ENCODE measurements around the gene SCUBE1. TPM values are rescaled to one million over a fixed set of nuclear protein-coding genes. Genes with fewer than 3 reads are reported as not detected.

The SCUBE1 gene
- total and polyA plus RNA-seq, 2 experiments from 2014 or later = 2.1 to 2.2 TPM

GRCh38 chr22:43342347-43343261 is 568 bp downstream of the SCUBE1 start:
- WGBS (ENCODE audit: low lambda C conversion rate, missing lambda C conversion rate) = 0% methylated on average over 21 of the region's 99 CpGs
- no peaks in the 10 kb centered on the region for H3K36me3 ChIP-seq (replicated peaks; ENCODE audit: insufficient read depth, low read depth)
- H3K4me1 ChIP-seq (ENCODE audit: insufficient read depth) = peaks cover 6% of the 10 kb centered on the region
- no peaks in the 10 kb centered on the region for H3K79me2 ChIP-seq
- H4K20me1 ChIP-seq (ENCODE audit: insufficient read depth, poor library complexity, severe bottlenecking) = no peaks in the 10 kb centered on the region
- H3K27ac ChIP-seq = no peak overlapping the region
- H3K9me3 ChIP-seq (ENCODE audit: low read depth) = no peaks in the 10 kb centered on the region
- peaks cover 54% of the 10 kb centered on the region for H3K27me3 ChIP-seq
- peak overlapping the region; percentile 80 for H3K4me2 ChIP-seq
- TF ChIP-seq EZH2phosphoT487 (IDR thresholded peaks at IDR 0.05; ENCODE audit: low read depth, severe bottlenecking, unreplicated experiment) (no peak), EZH2 (IDR thresholded peaks at IDR 0.05; ENCODE audit: borderline replicate concordance) (peak; percentile 77)
- no peaks in the 10 kb centered on the region for H3K9me2 ChIP-seq (replicated peaks; ENCODE audit: insufficient read depth)
- H2AFZ ChIP-seq = no peak overlapping the region
- DNase-seq (ENCODE audit: low spot score) = peak; percentile 11
- H3K4me3 ChIP-seq = peak overlapping the region; percentile 13

GRCh38 chr22:43341565-43341964 is 1.6 kb downstream of the SCUBE1 start:
- Histone ChIP-seq H3K4me2 (peak overlapping the region; percentile 80), H3K27me3 (peaks cover 54% of the 10 kb centered on the region), H4K20me1 (ENCODE audit: insufficient read depth, poor library complexity, severe bottlenecking) (no peaks in the 10 kb centered on the region), H3K9me3 (ENCODE audit: low read depth) (no peaks in the 10 kb centered on the region), H3K36me3 (replicated peaks; ENCODE audit: insufficient read depth, low read depth) (no peaks in the 10 kb centered on the region), H3K9me2 (replicated peaks; ENCODE audit: insufficient read depth) (no peaks in the 10 kb centered on the region), H3K4me1 (ENCODE audit: insufficient read depth) (peaks cover 6% of the 10 kb centered on the region), H3K79me2 (no peaks in the 10 kb centered on the region), H2AFZ (no peak overlapping the region), H3K27ac (no peak overlapping the region), H3K4me3 (no peak overlapping the region)
- no peak for TF ChIP-seq EZH2 (IDR thresholded peaks at IDR 0.05; ENCODE audit: borderline replicate concordance)
- 62% methylated on average over 7 of the region's 7 CpGs for WGBS (ENCODE audit: low lambda C conversion rate, missing lambda C conversion rate)
- DNase-seq (ENCODE audit: low spot score) = peak; percentile 2

- DNase-seq (ENCODE audit: low spot score) = peak; percentile 4
- TF ChIP-seq EZH2phosphoT487 (IDR thresholded peaks at IDR 0.05; ENCODE audit: low read depth, severe bottlenecking, unreplicated experiment) = no peak
- Histone ChIP-seq H3K27ac (no peak overlapping the region), H3K4me2 (no peak overlapping the region), H3K79me2 (no peaks in the 10 kb centered on the region), H4K20me1 (ENCODE audit: insufficient read depth, poor library complexity, severe bottlenecking) (no peaks in the 10 kb centered on the region), H3K4me3 (no peak overlapping the region), H3K9me2 (replicated peaks; ENCODE audit: insufficient read depth) (no peaks in the 10 kb centered on the region), H3K36me3 (replicated peaks; ENCODE audit: insufficient read depth, low read depth) (no peaks in the 10 kb centered on the region), H3K27me3 (peaks cover 37% of the 10 kb centered on the region), H3K9me3 (ENCODE audit: low read depth) (no peaks in the 10 kb centered on the region), H3K4me1 (ENCODE audit: insufficient read depth) (peaks cover 5% of the 10 kb centered on the region), H2AFZ (no peak overlapping the region)
- 84% methylated on average over 15 of the region's 15 CpGs for WGBS (ENCODE audit: low lambda C conversion rate, missing lambda C conversion rate)
These were observed 4.3 kb downstream of the SCUBE1 start for GRCh38 chr22:43338766-43339345.

GRCh38 chr22:43337946-43338345 is 5.2 kb downstream of the SCUBE1 start:
- no peak for TF ChIP-seq EZH2 (IDR thresholded peaks at IDR 0.05; ENCODE audit: borderline replicate concordance)
- TF ChIP-seq CTCF (IDR thresholded peaks at IDR 0.05; ENCODE audit: poor library complexity) = no peak
- TF ChIP-seq EZH2phosphoT487 (IDR thresholded peaks at IDR 0.05; ENCODE audit: low read depth, severe bottlenecking, unreplicated experiment) = no peak
- Histone ChIP-seq H3K27ac (no peak overlapping the region), H3K79me2 (no peaks in the 10 kb centered on the region), H3K9me2 (replicated peaks; ENCODE audit: insufficient read depth) (no peaks in the 10 kb centered on the region), H3K9me3 (ENCODE audit: low read depth) (no peaks in the 10 kb centered on the region), H3K4me3 (no peak overlapping the region), H4K20me1 (ENCODE audit: insufficient read depth, poor library complexity, severe bottlenecking) (no peaks in the 10 kb centered on the region), H3K4me1 (ENCODE audit: insufficient read depth) (no peaks in the 10 kb centered on the region), H2AFZ (no peak overlapping the region), H3K36me3 (replicated peaks; ENCODE audit: insufficient read depth, low read depth) (no peaks in the 10 kb centered on the region), H3K4me2 (no peak overlapping the region), H3K27me3 (peaks cover 32% of the 10 kb centered on the region)
- DNase-seq (ENCODE audit: low spot score) = no peak
- WGBS (ENCODE audit: low lambda C conversion rate, missing lambda C conversion rate) = 92% methylated on average over 3 of the region's 3 CpGs
